DLD1 (cell line): ENCODE results near the gene RAP1GAP.

Source experiments
- in situ Hi-C: cut with HindIII; loops from 2 replicates; pipeline ENCODE4 v1.10.0; 2017; ENCODE audit warnings: low sequenced_read_pairs

The RAP1GAP gene

GRCh38 chr1:21663248-21663950, 5.8 kb downstream of the RAP1GAP start:
- in situ Hi-C loops, result no loop called here

- in situ Hi-C loops, result no loop called here
These were observed 6.5 kb downstream of the RAP1GAP start for GRCh38 chr1:21662426-21663247.

DNA sequence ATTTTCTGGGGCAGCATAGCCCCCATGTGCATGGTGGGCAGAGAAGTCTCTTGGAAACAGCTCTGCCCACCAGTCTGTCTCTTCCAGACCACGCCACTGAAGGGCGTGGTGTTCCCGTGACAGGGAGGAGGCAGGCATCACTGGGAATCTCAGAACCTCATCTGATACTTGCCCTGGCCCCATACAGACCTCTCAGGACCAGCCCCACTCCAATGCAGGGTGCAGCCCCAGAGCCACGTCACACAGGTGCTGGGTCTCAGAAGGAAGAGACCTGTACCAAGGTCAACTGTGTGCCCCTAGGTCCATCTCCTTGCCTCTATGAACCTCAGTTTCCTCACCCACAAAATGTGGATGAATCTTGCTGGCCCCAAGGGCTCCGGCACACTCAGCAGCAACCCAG, 7.3 kb downstream of the RAP1GAP start:
- in situ Hi-C loops, result no loop called here

DNA sequence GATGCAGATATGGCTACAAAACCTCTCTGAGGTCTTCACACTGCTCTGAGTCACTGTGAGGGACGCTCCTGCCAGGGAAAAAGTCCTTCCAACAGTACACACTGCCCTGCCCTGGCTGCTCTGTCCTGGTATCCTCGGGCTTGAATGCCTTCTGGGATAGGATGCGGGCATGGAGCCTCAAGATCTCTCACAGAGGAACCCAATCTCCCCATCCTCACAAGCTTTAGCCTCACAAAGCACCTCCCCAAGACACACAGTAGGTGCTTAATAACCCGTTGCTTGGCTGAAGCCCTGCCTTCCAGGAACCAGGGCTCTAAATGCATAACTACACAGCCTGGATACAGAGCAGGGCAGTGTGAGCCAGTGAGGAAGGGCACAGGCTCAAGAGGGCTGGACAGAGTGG, 9.2 kb downstream of the RAP1GAP start:
- in situ Hi-C loops, result no loop called here

- in situ Hi-C loops, result no loop called here
These were observed 9.8 kb downstream of the RAP1GAP start for GRCh38 chr1:21659099-21659923.

- in situ Hi-C loops, result no loop called here
These were observed 11.5 kb downstream of the RAP1GAP start for GRCh38 chr1:21657456-21658190.

GRCh38 chr1:21655748-21656147, 13.4 kb downstream of the RAP1GAP start:
- in situ Hi-C loops, result no loop called here

DNA sequence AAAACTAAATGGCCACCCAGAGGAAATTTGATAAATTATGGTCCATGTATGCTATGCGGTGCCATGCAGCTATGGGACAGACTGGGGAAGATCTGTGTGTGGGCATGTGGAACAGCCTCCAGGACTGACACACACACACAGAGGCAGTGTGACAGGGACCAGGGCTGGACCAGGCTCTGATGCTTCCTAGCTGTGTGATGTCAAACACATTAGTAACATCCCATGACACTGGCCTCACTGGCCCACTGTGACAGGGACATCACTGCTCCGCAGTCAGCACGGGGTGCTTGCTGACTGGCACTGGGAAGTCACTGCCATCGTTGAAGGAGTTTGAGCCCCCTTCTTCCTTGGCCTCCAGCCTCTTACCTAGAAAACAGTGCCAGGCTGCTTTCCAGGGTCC, 13.9 kb downstream of the RAP1GAP start:
- in situ Hi-C loops, result no loop called here

DNA sequence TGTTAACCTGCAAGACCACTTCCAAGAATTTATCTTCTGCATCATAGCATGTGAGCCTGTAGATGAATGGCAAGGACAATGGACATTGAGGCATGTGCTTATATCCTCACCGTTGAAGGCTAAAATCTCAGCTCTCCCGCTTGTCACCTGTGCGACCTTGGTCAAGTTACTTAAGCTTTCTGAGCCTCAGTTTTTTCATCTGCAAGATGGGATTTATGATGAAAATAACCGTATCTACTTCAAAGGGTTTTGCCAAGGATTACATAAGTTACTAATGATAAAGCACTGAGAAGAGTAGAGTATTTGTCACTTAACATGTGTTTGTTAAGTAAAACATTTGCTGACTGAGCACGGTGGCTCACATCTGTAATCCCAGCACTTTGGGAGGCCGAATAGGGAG, 14.9 kb downstream of the RAP1GAP start:
- in situ Hi-C loops, result no loop called here

DNA sequence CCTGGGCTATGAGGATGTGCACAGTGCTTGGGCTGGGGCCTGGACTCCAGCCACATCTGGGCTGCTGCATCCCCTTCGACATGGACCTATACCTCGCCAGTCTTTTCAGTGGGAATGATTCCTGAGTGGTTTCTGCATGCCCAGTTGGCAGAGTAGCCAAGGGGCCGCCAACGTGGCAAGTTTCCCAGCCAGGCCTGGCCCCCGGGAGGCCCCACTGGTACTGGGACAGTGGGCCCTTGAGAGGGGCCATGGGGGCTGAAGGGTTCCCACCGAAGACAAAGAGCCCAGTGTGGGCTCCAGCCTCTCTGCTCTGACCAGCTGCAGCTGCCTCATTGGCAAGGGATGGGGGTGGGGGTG, 15.4 kb downstream of the RAP1GAP start:
- in situ Hi-C loops, result no loop called here

- in situ Hi-C loops, result no loop called here
These were observed 16.0 kb downstream of the RAP1GAP start for GRCh38 chr1:21652937-21653743.

- in situ Hi-C loops, result no loop called here
These were observed 16.8 kb downstream of the RAP1GAP start for GRCh38 chr1:21652101-21652936.

DNA sequence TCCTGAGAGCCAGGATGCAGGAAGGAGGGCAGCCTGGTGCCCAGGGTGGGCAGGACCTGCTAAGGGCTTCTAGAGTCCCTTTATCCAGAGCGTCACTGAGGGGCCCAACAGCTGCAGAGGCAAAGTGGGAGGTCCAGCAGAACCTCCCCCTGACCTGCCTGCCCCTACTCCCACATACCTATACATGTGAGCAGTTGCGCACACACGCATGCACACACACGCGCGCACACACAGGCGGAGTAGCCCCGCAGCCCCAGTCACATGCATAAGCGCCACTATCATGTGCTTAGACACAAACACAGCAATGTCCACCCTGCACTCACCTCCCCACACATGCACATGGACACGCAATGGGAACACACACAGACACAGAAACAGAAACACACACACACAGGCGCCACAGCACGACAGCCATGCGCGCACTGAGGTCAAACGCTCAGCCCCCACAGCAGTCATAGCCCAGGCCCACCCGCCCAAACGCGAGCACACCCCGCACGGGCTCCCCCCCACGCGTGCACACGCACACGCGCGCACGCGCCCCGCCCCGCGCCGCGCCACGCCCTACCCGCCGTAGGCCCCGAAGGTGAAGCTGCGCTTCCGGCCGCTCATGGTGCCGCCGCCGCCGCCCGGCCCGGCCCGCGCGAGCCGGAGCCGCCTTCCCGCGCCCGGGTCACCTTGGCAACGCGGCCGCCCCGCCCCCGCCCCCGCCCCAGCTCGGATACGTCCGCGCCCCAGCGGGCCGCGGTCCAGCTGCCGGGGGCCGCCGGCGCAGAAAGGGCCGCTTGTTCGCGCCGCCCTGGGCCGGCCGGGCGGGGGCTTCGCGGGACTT, 17.7 kb downstream of the RAP1GAP start:
- in situ Hi-C loops, result no loop called here

- in situ Hi-C loops, result no loop called here
These were observed 18.8 kb downstream of the RAP1GAP start for GRCh38 chr1:21650400-21650799.

DNA sequence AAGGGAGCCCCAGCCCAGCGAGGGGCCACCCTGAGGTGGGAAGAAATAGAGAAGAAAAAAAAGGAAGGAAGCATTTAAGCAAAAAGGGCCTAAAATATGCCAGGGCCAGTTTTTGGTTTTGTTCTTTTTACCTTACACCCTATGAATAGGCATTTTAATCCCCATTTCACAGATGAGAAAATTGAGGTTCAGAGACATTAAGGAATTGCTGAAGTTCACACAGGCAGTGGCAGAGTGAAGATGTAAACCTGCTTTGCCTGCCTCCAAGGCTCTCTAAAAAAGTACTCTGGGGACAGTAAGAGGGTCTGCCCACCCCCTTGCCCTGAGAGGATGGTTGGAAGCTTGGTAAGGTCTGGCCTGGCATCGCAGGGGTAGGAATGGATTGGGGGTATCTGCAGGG, 19.8 kb downstream of the RAP1GAP start:
- in situ Hi-C loops, result no loop called here

- in situ Hi-C loops, result no loop called here
These were observed 20.4 kb downstream of the RAP1GAP start for GRCh38 chr1:21648791-21649190.

DNA sequence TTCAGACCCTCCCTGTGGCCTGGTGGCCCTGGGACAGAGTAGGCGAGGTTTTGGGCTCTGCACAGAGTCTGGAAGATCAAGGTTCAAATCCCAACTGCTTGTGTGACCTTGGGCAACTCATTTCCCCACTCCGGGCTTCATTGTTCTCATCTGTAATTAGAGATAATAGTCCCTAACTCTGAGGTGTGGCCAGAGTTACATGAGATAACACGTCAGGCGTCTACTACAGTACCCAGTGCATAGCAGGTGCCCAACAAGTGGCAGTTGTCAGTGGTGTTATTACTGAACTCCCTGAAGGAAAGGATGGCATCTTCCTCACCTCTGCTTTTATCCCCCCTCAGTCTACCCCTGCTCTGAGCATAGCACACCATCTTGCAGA, 20.8 kb downstream of the RAP1GAP start:
- in situ Hi-C loops, result no loop called here
